HFF-Myc (cell line): ENCODE results near the gene ATP2B1.

Experiments
- DNase-seq: peaks from one replicate; pipeline ENCODE4 v3.0.0-alpha.2; 2011; ENCODE audit warnings: low read depth; ENCODE audit errors: extremely low read depth
- H3K4me3 ChIP-seq: replicated peaks from 2 replicates; pipeline ENCODE4 v1.5.1; 2011; ENCODE audit warnings: low read depth, mild to moderate bottlenecking, control low read depth, low read length
- TF ChIP-seq, protein P1 (sequence below): IDR thresholded peaks from 2 replicates; pipeline ENCODE4 v1.5.1; 2012; ENCODE audit warnings: mild to moderate bottlenecking, low read depth, low read length, control low read depth; ENCODE audit errors: missing control alignments

The ATP2B1 gene

DNA sequence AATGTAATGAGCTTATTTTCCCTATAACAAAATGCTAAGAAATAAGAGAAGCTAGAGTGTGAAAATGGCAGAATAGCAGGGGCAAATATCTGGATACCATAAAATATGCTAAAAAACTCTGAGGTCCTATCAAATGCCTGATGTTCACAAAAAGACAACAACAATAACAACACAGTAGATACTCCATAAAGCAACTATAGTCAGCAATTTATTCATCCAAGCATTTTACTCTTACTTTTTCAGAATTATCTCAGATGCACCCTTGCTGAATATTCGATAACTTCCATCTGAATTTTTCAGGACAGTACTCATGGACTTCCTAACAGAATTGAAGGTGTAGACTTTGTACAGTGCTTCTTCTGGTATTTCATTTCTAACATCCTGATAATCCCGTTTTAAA is 88.9 kb downstream of the ATP2B1 start:
- TF ChIP-seq, protein P1, sequence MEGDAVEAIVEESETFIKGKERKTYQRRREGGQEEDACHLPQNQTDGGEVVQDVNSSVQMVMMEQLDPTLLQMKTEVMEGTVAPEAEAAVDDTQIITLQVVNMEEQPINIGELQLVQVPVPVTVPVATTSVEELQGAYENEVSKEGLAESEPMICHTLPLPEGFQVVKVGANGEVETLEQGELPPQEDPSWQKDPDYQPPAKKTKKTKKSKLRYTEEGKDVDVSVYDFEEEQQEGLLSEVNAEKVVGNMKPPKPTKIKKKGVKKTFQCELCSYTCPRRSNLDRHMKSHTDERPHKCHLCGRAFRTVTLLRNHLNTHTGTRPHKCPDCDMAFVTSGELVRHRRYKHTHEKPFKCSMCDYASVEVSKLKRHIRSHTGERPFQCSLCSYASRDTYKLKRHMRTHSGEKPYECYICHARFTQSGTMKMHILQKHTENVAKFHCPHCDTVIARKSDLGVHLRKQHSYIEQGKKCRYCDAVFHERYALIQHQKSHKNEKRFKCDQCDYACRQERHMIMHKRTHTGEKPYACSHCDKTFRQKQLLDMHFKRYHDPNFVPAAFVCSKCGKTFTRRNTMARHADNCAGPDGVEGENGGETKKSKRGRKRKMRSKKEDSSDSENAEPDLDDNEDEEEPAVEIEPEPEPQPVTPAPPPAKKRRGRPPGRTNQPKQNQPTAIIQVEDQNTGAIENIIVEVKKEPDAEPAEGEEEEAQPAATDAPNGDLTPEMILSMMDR: no peak
- H3K4me3 ChIP-seq: no peak overlapping the region
- DNase-seq: no peak

DNA sequence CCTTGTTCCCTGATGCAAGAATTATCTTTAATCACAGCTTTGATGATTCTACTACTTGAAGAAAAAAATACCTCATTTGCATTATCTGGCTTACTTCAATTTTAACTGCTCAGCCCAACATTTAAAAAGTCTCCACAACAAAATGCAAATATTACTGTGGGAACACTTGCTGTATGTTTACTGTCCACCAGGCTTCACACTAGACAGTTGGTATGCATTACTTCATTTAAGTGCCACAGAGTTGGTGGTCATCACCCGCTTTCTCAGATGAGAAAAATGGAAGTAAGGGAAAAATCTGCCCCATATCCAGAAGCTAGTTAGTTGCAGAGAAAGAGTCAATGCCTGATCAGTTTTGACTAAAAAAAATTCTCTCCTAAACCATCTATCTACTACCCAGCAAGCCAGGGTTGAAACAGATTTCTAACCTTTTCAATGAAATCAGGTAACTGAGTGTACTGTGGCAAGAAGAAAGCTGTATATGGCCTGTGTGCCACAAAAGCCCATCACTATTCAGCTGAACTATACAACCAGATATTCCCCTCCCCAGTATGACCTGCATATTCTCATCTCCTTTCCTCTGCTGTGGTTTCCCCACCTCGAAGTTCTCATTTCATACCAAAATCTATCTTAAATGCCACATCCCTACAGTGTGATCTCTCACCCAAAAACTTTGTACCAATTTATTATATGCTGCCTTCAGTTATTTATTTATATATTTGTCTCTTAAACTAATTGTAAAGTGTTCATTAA is 90.3 kb downstream of the ATP2B1 start:
- no peak overlapping the region for H3K4me3 ChIP-seq
- TF ChIP-seq, protein P1: no peak
- DNase-seq: no peak

DNA sequence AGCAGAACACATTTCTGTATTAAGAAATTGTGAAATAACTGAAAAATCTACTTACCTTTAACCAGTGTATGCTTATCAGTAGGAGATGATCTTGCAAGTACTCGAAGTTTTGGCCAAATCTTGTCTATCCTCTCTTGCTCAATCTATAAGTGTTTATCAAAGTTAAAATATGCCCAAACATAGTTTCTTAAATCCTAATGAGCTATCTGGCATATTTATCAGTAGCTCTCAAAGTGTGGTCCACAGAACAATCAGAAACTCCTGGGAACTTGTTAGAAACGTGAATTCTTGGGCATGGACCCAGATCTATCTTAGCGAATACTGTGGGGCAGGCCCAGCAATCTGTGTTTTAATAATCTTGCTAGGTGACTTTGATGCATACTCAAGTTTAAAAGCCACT is 98.3 kb downstream of the ATP2B1 start:
- DNase-seq: no peak
- TF ChIP-seq, protein P1: no peak
- H3K4me3 ChIP-seq: no peak overlapping the region

- TF ChIP-seq, protein P1: no peak
- DNase-seq: no peak
Measured at GRCh38 chr12:89603678-89604077, 105.0 kb downstream of the ATP2B1 start.

GRCh38 chr12:89597770-89598169 is 110.9 kb downstream of the ATP2B1 start:
- no peak overlapping the region for H3K4me3 ChIP-seq
- TF ChIP-seq, protein P1: no peak
- DNase-seq: no peak

More at GRCh38 chr12:89603678-89604077, 105.0 kb downstream of the ATP2B1 start:
- no peak overlapping the region for H3K4me3 ChIP-seq

GRCh38 chr12:89597210-89597609 is 111.4 kb downstream of the ATP2B1 start:
- H3K4me3 ChIP-seq: no peak overlapping the region
- no peak for DNase-seq
- TF ChIP-seq, protein P1: no peak

DNA sequence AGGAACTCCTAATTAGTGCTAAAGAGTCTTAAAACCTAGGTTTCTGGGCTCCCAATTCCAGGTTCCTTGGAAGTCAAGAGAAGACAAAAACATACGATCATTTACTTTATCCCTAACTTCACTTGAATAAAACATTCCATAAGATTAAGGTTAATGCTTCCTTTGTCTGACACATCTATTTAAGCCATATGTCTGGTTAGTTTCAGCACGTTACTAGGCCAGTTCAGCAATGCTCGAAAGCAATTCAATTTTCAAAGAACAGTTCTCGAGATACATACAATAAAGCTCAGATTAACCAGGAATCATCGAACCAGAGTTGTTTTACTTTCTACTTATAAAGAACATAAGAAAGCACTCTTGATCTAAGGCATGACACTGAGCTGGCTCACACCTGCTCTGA is 114.8 kb downstream of the ATP2B1 start:
- TF ChIP-seq, protein P1: no peak
- H3K4me3 ChIP-seq: no peak overlapping the region
- DNase-seq: no peak
